ENCODE results near the gene PEPD.

Gene PEPD

DNA sequence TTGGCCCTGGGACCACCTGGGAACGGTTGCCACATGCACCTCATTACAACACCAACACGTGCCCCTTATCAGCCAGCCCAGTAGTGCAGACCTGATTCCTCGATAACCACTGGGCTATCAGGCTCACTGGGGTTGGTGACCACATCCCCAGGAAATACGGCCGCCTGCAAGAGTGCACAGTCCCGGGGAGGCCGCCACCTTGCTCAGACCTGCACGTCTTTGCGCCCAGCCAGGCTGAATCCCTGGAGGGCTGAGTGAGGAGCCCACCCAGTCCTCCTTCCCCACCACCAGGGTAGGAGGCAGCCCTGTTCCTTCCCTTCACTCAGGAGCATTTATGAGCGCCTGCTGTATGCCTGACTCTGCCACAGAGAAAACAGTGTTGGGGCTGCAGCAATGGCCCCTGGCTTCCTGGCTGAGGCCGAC is 80.3 kb downstream of the PEPD start:
- no peak overlapping the region for H3K4me3 ChIP-seq (ENCODE audit: low read depth in 1 of 2, low read length in 2 of 2)
- H3K27me3 ChIP-seq (ENCODE audit: low read depth, low read length) = no peaks in the 10 kb centered on the region
- peaks cover 0 to 4% of the 10 kb centered on the region in 2 donors for H3K36me3 ChIP-seq (ENCODE audit: control insufficient read depth in 1 of 2, insufficient read depth in 2 of 2, low read length in 2 of 2)
- no peak overlapping the region for H3K27ac ChIP-seq (ENCODE audit: low read length)
- peaks cover 0 to 7% of the 10 kb centered on the region in 2 donors for H3K4me1 ChIP-seq (ENCODE audit: control insufficient read depth in 1 of 2, insufficient read depth in 2 of 2, low read length in 2 of 2)
- no peaks in the 10 kb centered on the region for H3K9me3 ChIP-seq (ENCODE audit: control insufficient read depth in 1 of 2, low read length in 2 of 2)

DNA sequence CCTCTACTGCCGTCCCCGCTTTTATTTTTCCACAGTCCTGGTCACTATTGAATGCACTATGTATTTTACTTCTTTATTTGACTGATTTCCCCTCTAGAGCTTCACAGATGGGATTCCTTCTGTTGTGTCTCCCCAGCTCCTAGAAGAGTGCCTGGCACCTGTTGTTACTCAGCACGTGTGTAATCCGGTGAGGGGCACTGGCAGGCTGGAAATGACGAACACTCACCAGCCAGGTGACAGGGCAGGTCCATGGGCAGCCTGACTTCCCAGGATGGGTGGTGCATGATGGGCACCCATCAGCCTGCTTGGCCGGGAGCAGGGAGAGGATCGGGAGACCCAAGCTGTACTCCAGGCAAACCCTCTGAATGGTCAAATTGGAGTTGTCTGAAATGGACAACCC is 80.9 kb downstream of the PEPD start:
- no peaks in the 10 kb centered on the region for H3K9me3 ChIP-seq (ENCODE audit: control insufficient read depth in 1 of 2, low read length in 2 of 2)
- peaks cover 0 to 4% of the 10 kb centered on the region in 2 donors for H3K36me3 ChIP-seq (ENCODE audit: control insufficient read depth in 1 of 2, insufficient read depth in 2 of 2, low read length in 2 of 2)
- peaks cover 0 to 7% of the 10 kb centered on the region in 2 donors for H3K4me1 ChIP-seq (ENCODE audit: control insufficient read depth in 1 of 2, insufficient read depth in 2 of 2, low read length in 2 of 2)
- no peak overlapping the region for H3K27ac ChIP-seq (ENCODE audit: low read length)
- H3K27me3 ChIP-seq (ENCODE audit: low read depth, low read length) = no peaks in the 10 kb centered on the region
- no peak overlapping the region for H3K4me3 ChIP-seq (ENCODE audit: low read depth in 1 of 2, low read length in 2 of 2)

DNA sequence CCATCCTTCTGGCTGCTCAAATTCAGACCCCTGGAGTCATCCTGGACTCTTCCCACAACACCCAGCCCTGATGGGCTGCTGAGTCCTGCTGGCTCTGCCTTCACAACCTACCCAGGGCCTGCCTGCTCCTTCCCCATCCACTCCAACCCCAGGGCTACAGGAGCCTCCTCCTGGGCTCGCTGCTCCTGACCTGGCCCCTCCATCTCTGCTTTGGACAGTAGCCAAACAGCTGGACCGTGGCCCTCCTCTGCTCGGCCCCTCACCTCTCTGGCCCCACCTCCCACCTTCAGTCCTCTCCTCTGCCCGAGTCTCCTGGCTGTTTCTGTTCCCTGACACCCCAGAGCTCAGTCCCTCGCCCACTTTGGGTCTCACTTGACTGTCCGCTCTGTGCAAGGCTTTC is 81.3 kb downstream of the PEPD start:
- H3K36me3 ChIP-seq (ENCODE audit: control insufficient read depth in 1 of 2, insufficient read depth in 2 of 2, low read length in 2 of 2) = peaks cover 0 to 4% of the 10 kb centered on the region in 2 donors
- no peaks in the 10 kb centered on the region for H3K9me3 ChIP-seq (ENCODE audit: control insufficient read depth in 1 of 2, low read length in 2 of 2)
- peaks cover 0 to 7% of the 10 kb centered on the region in 2 donors for H3K4me1 ChIP-seq (ENCODE audit: control insufficient read depth in 1 of 2, insufficient read depth in 2 of 2, low read length in 2 of 2)
- no peak overlapping the region for H3K4me3 ChIP-seq (ENCODE audit: low read depth in 1 of 2, low read length in 2 of 2)
- no peak overlapping the region for H3K27ac ChIP-seq (ENCODE audit: low read length)
- H3K27me3 ChIP-seq (ENCODE audit: low read depth, low read length) = no peaks in the 10 kb centered on the region

DNA sequence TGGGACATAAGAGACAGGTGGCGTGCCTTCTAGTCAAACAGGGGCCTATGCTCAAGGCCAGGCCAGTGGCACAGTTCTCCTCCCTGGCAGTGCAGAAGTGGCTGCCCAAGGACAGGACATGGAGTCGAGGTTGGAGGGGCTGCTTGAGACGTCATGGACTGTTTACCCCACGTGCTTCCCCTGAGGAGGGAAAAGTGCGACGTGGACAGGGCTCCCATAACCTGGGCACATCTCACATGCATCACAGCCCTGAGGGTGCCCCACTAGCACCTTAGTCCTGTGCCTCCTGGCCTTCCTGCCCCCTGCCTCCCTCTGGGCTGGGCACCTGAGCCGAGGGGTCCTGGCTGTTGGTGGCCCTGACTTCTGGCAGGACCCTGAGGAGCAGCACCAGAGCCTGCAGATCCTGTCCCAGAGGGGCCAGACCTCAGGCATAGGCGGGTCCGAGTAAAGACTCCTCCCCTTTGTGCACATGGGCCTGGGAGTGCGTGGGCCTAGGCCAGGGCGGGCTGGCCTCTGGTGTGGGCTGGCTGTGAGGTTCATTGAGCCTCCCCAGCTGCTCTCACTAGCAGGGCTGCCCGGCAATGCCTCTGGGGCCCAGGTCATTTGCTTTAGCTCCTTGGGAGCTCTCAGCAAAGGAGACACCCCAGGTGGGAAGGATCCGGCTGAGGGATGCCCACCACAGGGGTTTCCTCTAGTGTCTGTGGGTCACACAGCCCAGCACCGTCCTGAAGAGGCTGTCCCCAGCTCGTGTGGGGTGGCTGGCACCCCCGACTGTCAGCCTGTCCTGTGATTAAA is 82.4 kb downstream of the PEPD start:
- no peaks in the 10 kb centered on the region for H3K9me3 ChIP-seq (ENCODE audit: control insufficient read depth in 1 of 2, low read length in 2 of 2)
- H3K4me1 ChIP-seq (ENCODE audit: control insufficient read depth in 1 of 2, insufficient read depth in 2 of 2, low read length in 2 of 2) = peaks cover 0 to 13% of the 10 kb centered on the region in 2 donors
- H3K27ac ChIP-seq (ENCODE audit: low read length) = no peak overlapping the region
- H3K4me3 ChIP-seq (ENCODE audit: low read depth in 1 of 2, low read length in 2 of 2) = no peak overlapping the region
- no peaks in the 10 kb centered on the region for H3K27me3 ChIP-seq (ENCODE audit: low read depth, low read length)
- peaks cover 0 to 4% of the 10 kb centered on the region in 2 donors for H3K36me3 ChIP-seq (ENCODE audit: control insufficient read depth in 1 of 2, insufficient read depth in 2 of 2, low read length in 2 of 2)

DNA sequence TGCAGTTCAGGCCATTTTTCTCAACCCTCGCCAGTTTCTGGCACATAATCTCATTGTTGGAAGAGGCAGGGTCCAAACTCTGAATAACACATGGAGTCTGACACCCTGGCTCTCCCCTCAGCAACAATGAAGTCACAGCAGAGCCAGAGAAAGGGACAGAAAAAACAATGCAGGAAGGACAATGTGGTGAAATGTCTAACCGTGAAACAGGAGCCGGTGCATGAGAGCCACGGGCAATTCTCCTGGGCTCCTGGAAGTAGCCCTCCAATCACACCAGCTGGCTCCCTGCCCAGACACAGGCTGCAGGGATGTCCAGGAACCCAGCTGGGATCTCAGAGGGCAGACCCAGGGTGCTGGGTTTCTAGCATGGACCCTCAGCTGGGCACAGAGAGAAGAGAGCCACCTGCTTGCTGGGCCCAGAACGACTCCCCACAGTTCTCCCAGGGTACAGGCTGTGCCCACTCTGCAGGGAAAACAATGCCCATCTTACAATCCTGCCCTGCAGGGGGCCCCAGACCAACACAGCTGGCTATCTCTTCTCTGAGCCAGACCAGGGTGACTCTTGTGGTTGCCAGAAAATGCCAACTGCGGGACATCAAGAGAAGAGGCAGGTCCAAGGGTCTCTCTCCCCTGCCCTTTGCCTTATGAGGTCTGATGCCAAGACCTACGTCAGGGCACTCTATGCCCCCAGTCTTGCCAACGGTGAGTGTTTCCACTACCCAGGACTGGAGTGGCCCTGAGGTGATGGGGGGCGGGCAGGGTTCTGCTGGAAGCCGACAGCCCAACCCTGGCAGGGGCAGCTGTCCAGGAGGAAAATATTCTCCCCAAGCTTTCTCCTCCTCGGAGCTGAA is 83.5 kb downstream of the PEPD start:
- no peaks in the 10 kb centered on the region for H3K27me3 ChIP-seq (ENCODE audit: low read depth, low read length)
- H3K27ac ChIP-seq (ENCODE audit: low read length) = no peak overlapping the region
- peaks cover 0 to 13% of the 10 kb centered on the region in 2 donors for H3K4me1 ChIP-seq (ENCODE audit: control insufficient read depth in 1 of 2, insufficient read depth in 2 of 2, low read length in 2 of 2)
- H3K4me3 ChIP-seq (ENCODE audit: low read depth in 1 of 2, low read length in 2 of 2) = no peak overlapping the region
- no peaks in the 10 kb centered on the region for H3K9me3 ChIP-seq (ENCODE audit: control insufficient read depth in 1 of 2, low read length in 2 of 2)
- H3K36me3 ChIP-seq (ENCODE audit: control insufficient read depth in 1 of 2, insufficient read depth in 2 of 2, low read length in 2 of 2) = no peaks in the 10 kb centered on the region

DNA sequence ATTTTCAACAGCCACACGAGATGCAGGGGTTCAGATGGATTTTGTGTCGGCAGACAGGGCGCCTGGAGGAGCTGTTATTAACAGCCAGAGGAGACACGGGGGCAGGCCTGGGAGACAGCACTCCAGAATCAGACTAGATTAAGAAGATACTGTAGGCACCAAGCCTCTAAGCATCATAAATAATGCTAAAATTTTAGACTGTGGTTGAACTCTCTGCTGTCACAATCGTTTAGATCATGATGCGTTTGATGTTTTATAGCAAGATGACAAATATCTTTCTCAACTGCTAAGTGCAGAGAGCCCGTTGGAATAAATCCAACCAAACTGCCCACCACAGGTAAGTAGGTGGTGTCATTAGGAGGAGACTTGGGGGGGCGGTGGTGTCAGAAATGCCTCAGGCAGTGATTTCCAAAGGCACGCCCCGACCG is 84.2 kb downstream of the PEPD start:
- Histone ChIP-seq H3K27me3 (ENCODE audit: low read depth, low read length) (no peaks in the 10 kb centered on the region), H3K9me3 (ENCODE audit: control insufficient read depth in 1 of 2, low read length in 2 of 2) (no peaks in the 10 kb centered on the region), H3K27ac (ENCODE audit: low read length) (no peak overlapping the region)

DNA sequence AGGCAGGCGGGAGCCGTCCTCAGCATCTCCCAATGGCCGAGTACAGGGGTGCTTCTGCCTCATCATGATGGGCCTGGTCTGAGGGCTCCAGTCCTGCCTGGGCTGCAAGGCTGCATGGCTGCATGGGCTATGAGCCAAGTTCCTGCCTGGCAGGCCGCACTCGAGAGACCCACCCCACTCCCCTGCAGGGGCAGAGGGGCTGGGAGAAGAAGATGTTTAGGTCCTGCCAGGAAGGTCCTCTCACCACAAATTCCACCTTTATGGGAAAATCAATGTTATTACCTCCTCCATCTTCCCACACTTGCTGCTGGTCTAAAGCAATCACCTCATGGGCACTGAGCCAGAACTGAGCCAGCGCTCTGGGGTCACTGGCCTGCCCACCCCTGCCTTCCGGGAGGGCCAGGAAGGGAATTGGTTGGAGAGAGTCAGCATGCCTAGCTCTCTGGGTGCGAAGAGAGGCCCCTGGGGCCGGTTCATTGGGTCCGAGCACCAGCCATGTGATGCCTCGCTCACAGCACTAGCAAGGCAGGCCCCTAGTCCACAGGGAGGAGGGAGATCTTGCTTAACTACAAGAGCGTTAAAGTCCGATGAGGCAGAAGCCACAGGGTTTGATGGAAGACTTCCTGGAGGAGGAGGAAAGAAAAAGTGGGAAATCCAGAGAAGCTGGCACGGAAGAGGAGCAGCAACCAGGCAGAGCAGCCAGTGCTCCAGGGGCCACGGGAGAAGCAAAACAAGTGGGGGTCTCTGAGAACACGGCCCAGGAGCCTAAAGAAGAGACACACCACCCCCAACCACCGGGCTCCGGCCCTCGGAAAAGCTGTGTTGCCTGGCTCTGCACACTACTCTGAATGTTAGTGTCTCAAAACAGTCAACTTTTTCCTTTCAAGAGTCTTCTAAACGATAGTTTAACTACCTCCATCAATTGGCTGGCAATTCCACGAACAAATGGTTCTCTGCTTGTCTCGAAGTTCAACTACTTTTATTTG is 84.9 kb downstream of the PEPD start:
- H3K9me3 ChIP-seq (ENCODE audit: control insufficient read depth in 1 of 2, low read length in 2 of 2) = no peaks in the 10 kb centered on the region
- H3K4me1 ChIP-seq (ENCODE audit: control insufficient read depth in 1 of 2, insufficient read depth in 2 of 2, low read length in 2 of 2) = peaks cover 0 to 13% of the 10 kb centered on the region in 2 donors
- H3K36me3 ChIP-seq (ENCODE audit: control insufficient read depth in 1 of 2, insufficient read depth in 2 of 2, low read length in 2 of 2) = no peaks in the 10 kb centered on the region
- no peaks in the 10 kb centered on the region for H3K27me3 ChIP-seq (ENCODE audit: low read depth, low read length)
- H3K27ac ChIP-seq (ENCODE audit: low read length) = no peak overlapping the region
- no peak overlapping the region for H3K4me3 ChIP-seq (ENCODE audit: low read depth in 1 of 2, low read length in 2 of 2)

More for the DNA sequence above, 84.2 kb downstream of the PEPD start:
- Histone ChIP-seq H3K36me3 (ENCODE audit: control insufficient read depth in 1 of 2, insufficient read depth in 2 of 2, low read length in 2 of 2) (no peaks in the 10 kb centered on the region), H3K4me1 (ENCODE audit: control insufficient read depth in 1 of 2, insufficient read depth in 2 of 2, low read length in 2 of 2) (peaks cover 0 to 13% of the 10 kb centered on the region in 2 donors), H3K4me3 (ENCODE audit: low read depth in 1 of 2, low read length in 2 of 2) (no peak overlapping the region)

DNA sequence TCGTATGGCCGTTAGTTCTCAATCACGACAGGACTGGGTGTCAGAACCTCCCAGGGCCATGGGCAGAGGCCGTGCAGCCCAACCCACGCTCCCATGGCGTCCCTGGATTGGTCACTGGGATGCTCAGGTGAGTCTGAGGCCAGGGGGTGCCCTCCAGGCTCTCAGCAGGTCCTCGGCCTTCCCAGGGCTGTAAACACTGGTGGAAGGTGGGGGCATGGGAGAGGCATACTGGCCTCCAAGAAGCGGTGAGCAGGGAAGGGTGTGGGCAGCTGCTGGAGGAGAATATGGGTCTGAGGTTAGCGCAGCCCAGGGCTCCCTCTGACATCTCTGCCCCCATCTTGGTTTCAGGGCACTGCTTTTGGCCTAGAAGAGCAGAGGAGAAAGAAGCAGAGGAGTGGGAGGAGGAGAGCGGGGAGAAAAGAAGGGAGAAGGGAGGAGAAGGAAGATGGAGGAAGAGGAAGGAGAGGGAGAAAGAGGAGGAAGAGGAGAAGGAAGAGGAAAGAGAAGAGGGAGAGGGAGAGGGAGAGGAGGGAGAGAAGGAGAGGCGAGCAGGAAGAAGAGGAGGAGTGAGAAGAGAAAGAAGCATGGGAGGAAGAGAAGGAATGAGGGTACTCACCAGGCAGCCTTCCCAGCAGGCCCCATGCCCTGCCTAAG is 85.8 kb downstream of the PEPD start:
- Histone ChIP-seq H3K4me1 (ENCODE audit: control insufficient read depth in 1 of 2, insufficient read depth in 2 of 2, low read length in 2 of 2) (peaks cover 0 to 13% of the 10 kb centered on the region in 2 donors), H3K9me3 (ENCODE audit: control insufficient read depth in 1 of 2, low read length in 2 of 2) (no peaks in the 10 kb centered on the region), H3K27me3 (ENCODE audit: low read depth, low read length) (no peaks in the 10 kb centered on the region), H3K4me3 (ENCODE audit: low read depth in 1 of 2, low read length in 2 of 2) (no peak overlapping the region), H3K27ac (ENCODE audit: low read length) (no peak overlapping the region), H3K36me3 (ENCODE audit: control insufficient read depth in 1 of 2, insufficient read depth in 2 of 2, low read length in 2 of 2) (no peaks in the 10 kb centered on the region)

DNA sequence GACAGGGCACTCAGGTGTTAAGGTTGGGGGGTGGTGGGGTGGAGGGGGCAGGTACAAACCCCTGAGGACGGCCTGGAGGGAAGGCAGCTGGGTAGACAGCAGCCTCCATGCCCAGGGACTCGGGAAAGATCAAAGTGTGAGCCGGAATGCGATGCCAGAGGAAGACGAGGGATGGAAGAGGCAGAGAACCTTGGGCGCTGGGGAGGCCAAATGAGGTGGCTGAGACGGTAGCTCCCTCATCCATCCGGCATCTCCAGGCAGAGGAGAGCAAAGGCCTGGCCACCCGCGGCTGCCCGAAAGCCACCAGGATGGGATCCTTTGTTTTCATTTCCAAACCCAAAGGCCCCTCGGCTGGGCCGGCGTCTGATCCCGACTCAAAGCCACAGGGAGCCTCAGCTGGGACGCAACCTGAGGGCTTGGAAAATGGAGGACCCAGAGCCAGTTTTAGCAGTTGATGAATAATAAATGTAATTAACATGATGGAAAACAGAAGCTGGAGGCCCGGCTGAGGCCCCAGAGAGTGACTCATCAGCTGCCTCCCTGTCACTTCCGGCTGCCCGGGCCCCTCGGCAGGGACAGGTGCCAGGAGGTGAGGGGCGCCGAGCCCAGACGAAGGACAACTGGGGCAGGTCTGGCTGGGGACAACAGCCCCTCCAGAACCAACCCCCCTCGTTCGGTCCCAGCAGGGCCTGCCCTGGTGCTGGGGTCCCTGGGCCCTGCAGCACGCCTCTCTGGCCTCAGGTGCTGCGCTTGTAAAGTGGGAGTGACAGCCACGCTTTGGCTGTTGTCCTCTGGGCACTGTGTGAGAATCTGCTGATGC is 86.5 kb downstream of the PEPD start:
- no peak overlapping the region for H3K27ac ChIP-seq (ENCODE audit: low read length)
- H3K4me1 ChIP-seq (ENCODE audit: control insufficient read depth in 1 of 2, insufficient read depth in 2 of 2, low read length in 2 of 2) = peaks cover 0 to 13% of the 10 kb centered on the region in 2 donors
- H3K27me3 ChIP-seq (ENCODE audit: low read depth, low read length) = no peaks in the 10 kb centered on the region
- no peaks in the 10 kb centered on the region for H3K9me3 ChIP-seq (ENCODE audit: control insufficient read depth in 1 of 2, low read length in 2 of 2)
- no peaks in the 10 kb centered on the region for H3K36me3 ChIP-seq (ENCODE audit: control insufficient read depth in 1 of 2, insufficient read depth in 2 of 2, low read length in 2 of 2)
- no peak overlapping the region for H3K4me3 ChIP-seq (ENCODE audit: low read depth in 1 of 2, low read length in 2 of 2)
